HG03159 (cell line): Measurements from ENCODE around the gene PI16.

Source experiments
- ATAC-seq: cut with Tn5 transposase; IDR thresholded peaks from one replicate; pipeline ENCODE4 v1.9.1; 2021; ENCODE audit warnings: mild to moderate bottlenecking, moderate library complexity; ENCODE audit not compliant: unreplicated experiment

The PI16 gene

GRCh38 chr6:36954262-36954931 is at the start of gene PI16:
Gene PI16, plus strand, starts transcription at chr6:36954738. Its CDS starts 23 bp downstream, at chr6:36954761.
- no peak for ATAC-seq

- no peak for ATAC-seq
Measured at GRCh38 chr6:36904851-36905393, 49.6 kb upstream of the PI16 start.

GRCh38 chr6:36906539-36907325 is 47.8 kb upstream of the PI16 start:
- no peak for ATAC-seq

GRCh38 chr6:36907781-36908180 is 46.8 kb upstream of the PI16 start:
- ATAC-seq: no peak

- ATAC-seq: no peak
Measured at GRCh38 chr6:36908747-36909146, 45.8 kb upstream of the PI16 start.

GRCh38 chr6:36912030-36912454 is 42.5 kb upstream of the PI16 start:
- ATAC-seq: peak; percentile 26

- ATAC-seq: peak; percentile 82
Measured at GRCh38 chr6:36912586-36912985, 42.0 kb upstream of the PI16 start.

- peak; percentile 9 for ATAC-seq
Measured at GRCh38 chr6:36913082-36913481, 41.5 kb upstream of the PI16 start.

- ATAC-seq: no peak
Measured at GRCh38 chr6:36914227-36914794, 40.2 kb upstream of the PI16 start.

GRCh38 chr6:36915599-36915998 is 38.9 kb upstream of the PI16 start:
- no peak for ATAC-seq

- no peak for ATAC-seq
Measured at GRCh38 chr6:36916126-36916525, 38.4 kb upstream of the PI16 start.

- no peak for ATAC-seq
Measured at GRCh38 chr6:36917541-36918193, 36.9 kb upstream of the PI16 start.

GRCh38 chr6:36920049-36920448 is 34.5 kb upstream of the PI16 start:
- no peak for ATAC-seq

- no peak for ATAC-seq
Measured at GRCh38 chr6:36920546-36920945, 34.0 kb upstream of the PI16 start.

GRCh38 chr6:36924131-36924530 is 30.4 kb upstream of the PI16 start:
- no peak for ATAC-seq

- no peak for ATAC-seq
Measured at GRCh38 chr6:36924778-36925374, 29.7 kb upstream of the PI16 start.

GRCh38 chr6:36925809-36926208 is 28.7 kb upstream of the PI16 start:
- ATAC-seq: no peak

- no peak for ATAC-seq
Measured at GRCh38 chr6:36926708-36927513, 27.6 kb upstream of the PI16 start.

- ATAC-seq: no peak
Measured at GRCh38 chr6:36927691-36928546, 26.6 kb upstream of the PI16 start.
